ENCODE data around the gene ATP11B.

ATP11B gene

DNA sequence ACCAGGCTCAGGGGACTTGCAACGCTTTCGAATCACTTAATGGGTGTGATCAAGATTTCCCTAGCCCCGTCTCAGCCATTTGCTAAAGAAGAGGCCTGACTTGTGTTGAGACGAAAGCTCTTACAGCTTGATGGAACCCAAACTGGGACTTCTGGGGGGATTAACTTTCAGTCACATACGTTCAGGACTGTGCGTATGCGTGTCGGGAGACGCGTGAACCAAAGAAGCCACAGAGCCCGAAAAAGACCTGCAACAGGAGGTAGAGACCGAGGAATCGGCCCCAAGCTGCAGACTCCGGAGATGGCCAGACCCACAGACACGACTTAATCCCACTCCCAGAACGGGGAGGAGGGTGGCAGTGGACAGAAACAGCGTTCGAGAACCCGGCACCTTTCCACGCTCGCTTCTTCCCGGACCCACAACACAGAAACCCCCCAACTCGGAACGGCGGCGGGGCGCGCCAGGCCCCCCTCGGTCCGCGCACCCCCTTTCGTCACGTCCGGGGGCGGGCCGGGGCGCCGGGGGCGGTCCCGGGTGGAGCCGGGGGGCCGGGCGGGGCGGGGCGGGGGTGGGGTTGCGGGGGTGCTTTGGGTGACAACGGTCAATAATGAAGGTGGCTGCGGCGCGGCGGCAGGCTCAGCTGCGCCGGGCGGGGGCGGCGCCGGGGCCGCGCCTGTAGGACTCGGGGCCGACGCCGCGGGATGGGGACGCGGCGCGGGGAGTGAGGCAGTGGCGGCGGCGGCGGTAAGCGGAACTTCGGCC, at the start of gene ATP11B:
TSS of gene ATP11B (plus strand) at position 604 of the 762 bp plus-strand sequence. CDS start 256 bp downstream, outside the sequence.
- DNase-seq (ENCODE audit: low spot score): peak; percentile 97

DNA sequence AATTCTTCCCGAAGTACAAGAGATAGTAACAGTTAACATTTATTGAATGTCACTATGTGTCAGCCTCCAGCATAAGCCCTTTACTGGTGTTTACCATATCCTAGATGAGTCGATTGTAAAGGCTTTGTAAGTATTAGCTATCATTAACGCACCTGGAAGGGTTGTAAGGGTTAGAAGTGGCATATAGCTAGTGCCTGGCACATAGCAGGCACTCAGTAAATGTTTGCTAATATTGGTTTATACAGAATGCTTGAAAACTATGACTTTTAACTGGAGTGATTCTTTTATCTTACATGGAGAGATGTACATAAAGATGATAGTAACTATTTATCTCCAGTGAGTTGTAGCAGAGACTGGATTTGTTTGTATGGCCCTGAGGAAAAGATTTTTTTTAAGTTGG, 46.3 kb upstream of the ATP11B start:
- DNase-seq (ENCODE audit: low spot score): no peak

DNA sequence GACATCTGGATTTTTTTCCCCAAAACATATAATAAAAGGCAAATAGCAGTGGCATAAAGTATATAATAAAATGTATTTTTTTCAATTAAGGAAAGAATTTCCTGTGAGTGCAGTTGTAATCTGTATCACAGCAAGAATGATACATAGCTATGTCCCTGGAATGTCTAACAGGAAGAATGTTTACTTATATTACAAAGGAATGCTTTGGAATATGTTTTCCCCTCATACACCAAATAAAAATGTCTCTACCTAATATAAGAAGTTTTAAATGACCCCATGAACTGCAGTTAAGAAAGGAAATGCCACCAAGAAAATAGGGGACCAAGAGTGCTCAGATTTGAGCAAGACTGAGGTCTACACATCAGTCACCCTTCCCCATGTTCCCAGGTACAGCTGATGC, 38.0 kb upstream of the ATP11B start:
- DNase-seq (ENCODE audit: low spot score): no peak

DNA sequence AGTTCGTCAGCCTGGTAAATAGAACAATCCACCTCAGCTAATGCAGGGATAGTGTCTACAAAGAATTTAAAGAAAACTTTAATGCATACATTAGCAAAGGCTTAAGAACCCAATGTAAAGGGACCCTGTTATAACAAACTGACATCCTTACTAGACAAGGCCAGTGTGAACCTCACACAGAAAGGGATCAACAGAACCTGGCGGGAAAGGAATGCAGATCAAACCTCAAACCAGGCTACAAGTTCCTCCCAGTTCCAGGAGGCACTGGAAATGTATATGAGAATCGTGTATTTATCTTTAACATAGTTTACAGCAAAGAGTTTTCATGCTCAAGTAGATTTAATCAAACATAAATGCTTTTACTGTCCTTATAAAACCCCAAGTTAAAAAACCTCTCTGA, 37.6 kb upstream of the ATP11B start:
- DNase-seq (ENCODE audit: low spot score): no peak

DNA sequence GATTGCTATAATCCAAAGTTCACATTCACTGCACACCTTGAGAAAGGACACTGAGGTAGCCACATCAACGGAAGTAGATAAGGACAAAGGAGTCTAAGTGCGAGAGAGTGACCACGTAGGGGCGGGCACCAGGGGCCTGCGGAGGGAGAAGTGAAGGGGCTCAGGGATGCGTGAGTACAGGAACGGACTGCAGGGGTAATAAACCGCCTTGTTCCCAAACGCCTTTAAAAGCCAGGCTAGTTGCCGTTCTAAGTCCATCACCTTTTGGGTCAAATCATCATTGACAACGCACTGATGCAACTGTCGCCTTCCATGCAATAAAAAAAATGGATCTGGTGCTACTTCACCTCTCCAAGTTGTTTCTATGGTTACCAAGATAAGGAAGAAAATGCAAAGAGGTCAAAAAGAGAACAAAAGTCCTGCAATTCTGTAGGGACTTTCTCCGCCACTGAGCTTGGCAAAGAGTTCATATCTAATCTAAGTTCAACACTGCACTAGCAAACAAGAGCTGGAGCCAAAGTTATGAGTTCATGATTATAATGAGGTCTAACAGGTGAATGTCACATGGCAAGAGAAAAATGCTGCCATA, 32.6 kb upstream of the ATP11B start:
- no peak for DNase-seq (ENCODE audit: low spot score)

DNA sequence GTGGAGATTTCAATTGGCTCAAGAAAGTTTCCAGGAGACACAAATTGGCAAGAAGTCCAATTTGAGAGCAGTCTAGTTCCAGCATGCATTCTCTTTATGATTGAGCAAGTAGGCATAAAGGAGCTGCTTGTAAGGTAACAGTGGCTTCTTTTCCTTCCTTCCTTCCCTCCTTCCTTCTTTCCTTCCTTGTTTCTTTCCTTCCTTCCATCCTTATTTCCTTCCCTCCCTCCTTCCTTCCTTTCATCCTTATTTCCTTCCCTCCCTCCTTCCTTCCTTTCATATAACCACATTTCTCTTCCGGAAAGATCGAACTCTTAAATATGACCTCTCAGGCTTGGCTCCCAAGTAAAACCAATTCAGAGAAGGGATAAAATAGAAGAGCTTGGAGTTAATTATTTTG, 29.4 kb upstream of the ATP11B start:
- no peak for DNase-seq (ENCODE audit: low spot score)

DNA sequence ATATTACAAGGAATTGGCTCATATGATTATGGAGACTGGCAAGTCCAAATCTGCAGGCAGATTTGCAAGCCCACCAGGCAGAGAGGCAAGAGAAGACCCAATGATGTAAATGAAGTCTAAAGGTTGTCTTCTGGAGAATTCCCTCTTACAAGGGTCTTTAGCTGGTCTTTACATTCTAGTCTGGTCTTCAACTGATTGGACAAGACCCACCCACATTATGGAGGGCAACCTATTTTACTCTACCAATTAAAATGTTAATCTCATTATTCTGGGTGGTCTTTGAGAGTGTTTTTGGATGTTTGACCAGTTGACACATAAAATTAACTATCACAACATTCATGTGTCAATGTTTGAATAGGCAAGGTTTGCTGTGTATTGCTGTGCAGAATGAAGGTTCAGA, 28.0 kb upstream of the ATP11B start:
- DNase-seq (ENCODE audit: low spot score): no peak

DNA sequence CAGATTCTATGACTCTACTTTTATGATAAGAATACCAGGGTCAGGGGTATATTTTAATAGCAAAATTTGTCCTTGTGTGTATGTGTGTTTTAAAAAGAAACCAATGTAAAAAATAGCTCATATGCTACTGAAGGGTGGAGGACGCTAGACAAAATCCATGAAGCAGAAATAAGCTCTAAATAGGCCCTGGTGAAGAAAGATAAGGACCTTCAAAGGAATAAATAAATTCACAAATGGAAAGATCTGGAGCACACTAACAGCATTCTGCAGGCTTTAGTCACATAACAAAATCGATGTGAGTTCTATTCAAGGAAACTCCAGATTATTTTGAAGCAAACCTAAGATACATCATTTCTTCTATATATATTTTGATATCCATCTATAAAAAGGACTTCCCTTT, 27.2 kb upstream of the ATP11B start:
- no peak for DNase-seq (ENCODE audit: low spot score)

DNA sequence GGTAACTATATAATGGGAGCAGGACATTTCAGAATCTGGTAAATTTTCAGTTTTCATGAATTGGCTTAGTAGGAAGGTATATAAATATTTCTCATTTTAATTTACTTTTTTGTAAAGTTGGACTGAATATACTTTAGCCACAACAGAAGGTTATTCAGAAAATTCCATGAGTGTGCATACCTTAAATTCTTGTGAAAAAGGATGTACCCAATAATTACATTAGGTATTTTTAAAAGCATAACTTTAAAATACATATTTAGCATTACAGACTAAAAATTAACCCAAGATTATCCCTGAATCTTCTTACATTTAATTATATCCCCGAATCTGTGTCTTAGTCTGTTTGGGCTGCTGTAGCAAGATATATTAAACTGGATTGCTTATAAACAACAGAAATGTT, 24.9 kb upstream of the ATP11B start:
- no peak for DNase-seq (ENCODE audit: low spot score)

DNA sequence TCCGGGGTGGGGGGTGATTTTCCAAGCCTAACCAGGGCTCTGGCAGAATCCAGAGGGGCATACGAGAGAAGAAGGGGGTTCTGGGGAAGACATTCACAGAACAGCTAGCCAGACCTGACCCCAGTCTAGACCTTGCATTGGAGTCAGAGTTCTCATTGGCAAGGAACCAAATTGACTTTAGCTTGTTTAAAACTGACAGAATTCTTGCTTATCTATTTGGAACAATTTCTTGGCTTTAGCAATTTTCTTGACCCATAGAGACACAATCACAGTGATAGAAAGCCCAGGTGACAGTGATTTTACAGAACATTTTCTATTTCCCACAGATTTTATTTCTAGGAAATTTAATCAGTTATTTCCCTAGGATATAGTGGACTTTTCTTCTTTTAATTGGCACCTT, 23.6 kb upstream of the ATP11B start:
- DNase-seq (ENCODE audit: low spot score): no peak

DNA sequence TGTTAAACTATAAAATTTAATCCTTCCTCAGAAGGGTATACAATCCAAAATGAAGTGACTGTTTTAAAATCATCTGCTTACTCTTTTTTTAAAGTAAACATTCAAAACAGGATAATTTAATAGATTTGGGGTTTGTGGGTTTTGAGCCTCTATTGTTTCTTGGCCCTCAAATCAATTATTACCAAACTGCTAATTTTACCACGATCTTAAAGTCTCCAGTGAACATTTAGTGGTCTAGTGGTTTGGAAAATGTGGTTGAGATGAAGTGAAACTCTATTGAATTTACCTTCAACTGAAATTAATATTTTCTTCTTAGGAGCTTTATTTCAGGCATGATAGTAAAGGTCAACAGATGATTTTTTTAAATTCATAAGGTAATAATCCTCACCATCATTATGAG, 11.2 kb upstream of the ATP11B start:
- DNase-seq (ENCODE audit: low spot score): no peak

DNA sequence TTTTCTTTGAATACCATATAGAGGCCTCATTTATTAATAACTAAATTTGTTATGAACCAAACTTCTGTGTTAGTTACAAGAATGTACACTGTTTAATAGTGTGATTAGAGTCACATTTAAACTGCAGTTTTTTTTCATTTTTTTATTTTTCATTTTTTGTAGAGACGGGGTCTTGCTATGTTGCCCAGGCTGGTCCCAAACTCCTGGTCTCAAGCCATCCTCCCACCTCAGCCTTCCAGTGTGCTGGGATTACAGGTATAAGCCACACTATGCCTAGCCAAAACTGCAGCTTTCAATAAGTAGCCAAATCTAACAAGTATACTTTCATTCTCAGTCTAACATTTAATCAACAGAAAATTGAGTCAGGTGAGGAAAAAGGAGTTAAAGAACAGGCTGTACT, 10.2 kb upstream of the ATP11B start:
- no peak for DNase-seq (ENCODE audit: low spot score)

DNA sequence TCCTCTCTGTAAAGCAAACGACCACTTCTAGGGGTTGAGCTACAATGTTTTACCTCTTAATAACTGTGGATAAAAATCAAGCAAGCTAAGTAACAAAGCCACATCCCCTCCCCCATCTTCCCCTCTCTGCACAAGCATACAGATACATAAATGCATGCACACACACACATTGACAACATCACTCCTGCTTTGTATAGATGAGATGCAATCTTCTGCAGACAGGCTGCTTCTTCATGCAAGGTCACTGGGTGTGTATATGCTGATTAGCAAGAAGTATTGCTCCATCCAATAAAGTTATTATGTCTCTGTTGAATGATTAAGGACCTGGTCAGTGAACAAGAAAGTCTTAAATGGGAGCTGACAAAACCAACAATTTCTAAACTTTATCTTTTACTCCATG, 8.8 kb upstream of the ATP11B start:
- DNase-seq (ENCODE audit: low spot score): no peak

DNA sequence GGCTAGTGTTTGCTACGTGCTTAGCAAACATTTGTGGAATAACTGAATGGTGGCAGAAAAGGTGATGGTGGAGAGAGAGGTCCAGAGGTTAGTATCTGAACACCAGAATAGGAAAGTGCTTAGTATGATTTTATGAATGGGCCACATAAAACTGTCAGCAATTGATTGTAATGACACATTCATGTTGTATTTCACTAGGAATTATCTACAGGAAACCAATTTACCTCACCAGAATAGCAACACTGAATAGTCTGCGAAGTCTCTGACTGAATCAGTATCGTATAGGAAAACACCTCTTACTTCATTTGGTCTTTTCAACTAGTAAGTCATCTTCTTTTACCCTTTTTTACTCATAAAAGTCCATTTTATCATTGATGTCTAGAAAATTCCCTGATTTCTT, 8.2 kb upstream of the ATP11B start:
- no peak for DNase-seq (ENCODE audit: low spot score)

DNA sequence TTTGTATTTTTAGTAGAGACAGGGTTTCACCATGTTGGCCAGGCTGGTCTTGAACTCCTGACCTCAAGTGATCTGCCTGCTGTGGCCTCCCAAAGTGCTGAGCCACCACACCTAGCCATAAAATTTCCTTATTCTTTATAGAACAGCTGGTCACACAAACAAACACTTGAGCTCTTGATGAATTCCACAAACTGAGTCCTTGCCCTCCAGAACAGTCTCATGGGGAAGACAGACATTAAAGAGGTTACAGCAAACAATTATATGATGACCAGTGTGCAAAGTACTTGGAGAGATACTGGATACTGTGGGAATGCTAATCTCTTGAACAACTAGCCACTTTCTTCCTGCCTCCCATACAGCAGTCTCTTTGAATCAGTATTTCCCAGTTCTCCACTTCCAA, 7.5 kb upstream of the ATP11B start:
- no peak for DNase-seq (ENCODE audit: low spot score)

DNA sequence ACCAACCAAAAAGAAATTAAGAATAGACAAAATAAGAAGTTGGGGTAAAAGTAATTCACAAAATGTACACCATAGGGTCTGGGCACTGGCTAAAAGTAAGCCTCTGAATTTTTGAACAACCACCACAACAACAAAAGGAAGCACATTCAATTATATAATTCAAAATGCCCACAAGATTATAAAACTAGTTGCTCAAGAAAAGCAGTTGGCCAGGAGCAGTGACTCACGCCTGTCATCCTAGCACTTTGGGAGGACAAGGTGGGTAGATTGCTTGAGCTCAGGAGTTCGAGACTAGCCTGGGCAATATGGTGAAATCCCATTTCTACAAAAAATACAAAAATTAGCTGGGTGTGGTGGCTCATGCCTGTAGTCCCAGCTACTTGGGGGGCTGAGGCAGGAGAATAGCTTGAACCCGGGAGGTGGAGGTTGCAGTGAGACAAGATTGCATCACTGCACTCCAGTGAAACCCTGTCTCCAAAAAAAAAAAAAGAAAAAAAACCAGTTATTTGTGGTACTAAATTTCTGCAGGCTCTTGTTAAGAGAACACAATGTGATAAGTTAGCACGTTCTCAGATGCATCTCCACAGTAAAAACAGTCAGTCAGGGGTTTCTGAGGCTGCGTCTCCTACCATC, 6.6 kb upstream of the ATP11B start:
- no peak for DNase-seq (ENCODE audit: low spot score)

DNA sequence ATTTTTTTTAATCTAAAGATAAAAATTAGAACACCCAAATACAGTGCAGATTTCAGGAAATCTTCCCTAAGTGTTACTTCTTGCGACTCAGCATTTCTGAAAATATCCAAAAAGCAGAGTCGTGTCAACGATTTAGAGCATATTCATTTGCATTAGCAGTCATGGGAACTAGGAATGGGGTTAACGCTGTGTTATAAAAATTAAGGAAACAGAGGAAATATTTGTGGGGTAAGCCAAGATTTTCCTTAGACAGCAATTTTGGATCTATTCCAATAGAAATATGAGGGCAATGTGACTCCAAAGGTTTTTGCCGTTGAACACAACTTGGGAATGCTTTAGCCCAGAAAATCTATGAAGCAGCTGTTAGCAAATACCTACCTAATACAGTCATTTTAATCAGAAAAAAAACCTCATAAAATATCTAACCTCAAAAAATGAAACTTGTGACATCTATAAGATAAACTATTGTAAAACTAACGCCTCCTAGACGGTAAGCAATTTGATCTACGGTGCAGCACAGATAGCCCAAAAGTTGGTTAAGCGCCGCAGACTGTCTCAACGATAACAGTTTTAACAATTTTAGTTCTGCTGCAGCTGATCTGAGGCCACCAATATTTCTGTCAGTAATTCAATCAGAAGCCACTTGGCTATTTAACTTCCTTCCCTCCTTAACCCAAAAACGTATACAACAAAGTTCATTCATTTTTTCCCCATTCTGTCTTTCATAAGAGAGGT, 5.8 kb upstream of the ATP11B start:
- DNase-seq (ENCODE audit: low spot score): peak; percentile 26

DNA sequence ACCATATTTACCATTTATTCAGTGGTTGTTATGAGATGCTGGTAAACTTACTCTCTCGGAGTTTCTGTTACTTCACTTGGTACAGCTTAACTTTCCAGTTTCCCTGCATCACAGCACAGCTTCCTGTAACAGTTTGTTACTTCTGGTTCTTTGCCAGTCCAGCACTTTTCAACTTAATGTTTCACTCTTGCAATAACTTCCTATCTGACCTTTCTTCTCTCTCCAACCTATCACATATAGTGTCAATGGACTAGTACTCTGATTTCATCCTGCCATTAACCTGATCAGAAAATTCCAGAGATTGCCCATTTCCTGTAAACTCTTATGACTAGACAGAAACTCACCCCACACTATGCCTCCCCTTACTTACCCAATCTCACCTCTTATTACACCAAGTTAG, 3.9 kb upstream of the ATP11B start:
- no peak for DNase-seq (ENCODE audit: low spot score)

DNA sequence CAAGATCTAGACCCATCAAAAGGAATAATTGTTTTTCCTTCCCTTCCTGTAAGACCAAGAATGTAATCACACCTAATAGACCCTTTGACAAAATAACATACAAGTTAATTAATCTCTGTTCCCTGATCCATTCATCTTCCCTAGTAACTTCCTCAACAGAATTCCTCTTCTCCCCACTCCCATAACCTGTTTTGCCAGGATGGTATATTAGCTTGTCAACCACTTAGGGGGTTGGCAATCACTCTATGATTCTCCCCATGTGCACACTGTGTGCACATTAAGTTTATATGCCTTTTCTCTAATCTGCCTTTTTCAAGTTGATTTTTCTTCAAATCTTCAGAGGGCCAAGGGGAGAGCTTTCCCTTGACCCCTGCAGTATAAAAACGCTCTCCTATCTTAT, 2.7 kb upstream of the ATP11B start:
- DNase-seq (ENCODE audit: low spot score): no peak

DNA sequence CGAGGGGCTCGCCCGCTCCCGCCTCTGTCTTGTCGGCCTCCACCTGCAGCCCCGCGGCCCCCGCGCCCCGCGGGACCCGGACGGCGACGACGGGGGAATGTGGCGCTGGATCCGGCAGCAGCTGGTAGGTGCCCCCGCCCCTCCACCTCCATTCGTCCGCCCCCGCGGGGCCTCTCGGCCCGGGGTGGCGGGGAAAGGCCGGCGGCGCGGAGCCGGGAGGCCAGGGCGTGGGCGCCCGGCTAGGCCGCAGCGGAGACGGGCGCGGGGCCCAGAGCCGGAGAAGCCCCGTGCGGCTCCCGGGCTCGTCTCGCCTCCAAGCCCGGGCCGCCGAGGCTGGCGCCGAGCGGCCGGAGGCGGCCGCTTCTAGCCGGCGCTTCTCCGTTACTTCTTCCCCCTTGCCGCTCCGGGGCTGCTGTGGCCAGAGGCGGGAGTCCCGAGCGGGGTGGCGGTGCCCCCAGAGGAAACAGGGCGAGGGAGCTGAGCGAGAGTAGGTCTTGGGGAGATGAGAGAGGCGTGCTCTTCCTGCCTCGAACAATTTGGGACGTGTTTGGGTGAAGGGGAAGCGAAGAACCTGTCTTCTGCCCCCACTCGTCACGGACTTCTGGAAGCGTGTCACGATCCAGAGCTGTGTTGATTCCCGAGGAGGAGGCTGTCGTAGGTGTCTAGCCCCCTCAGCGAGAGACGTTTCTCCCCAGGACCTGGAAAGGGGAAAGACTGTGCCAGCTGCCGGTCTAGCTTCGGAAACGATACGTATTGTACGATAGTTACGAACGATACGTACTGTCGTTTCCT, 555 bp downstream of the ATP11B start:
- DNase-seq (ENCODE audit: low spot score): peak; percentile 80

DNA sequence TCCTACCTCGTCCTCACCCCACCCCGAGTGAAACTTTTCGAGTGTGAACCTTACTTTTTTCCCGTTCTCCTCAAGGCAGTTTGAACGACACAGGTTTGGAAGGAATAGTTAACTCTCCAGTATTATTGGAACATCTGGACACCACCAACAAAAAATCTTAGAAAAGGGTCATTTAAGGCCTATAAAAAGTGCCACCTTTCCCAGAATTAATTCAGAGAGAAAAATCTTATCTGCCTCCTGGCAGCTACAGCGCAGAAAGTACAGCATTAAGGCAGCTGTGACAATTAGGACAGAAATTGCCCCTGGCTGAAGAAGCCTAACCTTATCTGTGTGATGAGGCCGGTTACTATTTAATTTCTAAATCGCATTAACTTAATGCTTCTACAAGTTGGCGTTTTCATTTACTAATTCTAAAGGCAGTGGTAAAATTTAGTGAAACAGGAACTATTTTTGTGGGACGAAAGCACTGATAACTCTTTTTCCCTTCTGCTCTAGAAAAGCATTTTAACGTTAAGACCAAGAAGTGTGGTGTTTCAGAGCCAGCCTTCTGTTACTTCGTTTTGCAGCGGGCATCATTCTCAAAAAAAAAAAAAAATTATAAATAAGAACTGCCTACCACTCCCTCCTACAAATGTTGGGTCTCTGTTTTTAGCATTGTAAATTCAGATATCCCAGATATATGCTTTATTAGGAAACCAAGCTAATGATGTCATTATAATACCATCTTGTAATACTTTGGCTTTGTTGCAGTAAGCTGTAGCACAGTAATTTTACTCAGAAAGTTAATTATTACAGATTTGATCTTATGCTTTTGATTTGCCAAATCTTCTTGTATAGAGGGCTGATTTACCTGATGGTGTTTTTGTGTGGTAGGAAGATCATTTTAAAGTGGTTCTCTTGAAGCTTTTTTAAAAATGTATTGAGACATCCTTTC, 1.4 kb downstream of the ATP11B start:
- DNase-seq (ENCODE audit: low spot score): no peak
